Measurements from ENCODE around the gene KATNAL1. TPM values are rescaled to one million over a fixed set of nuclear protein-coding genes. Genes with fewer than 3 reads are reported as not detected.

The KATNAL1 gene
- total RNA-seq, 1 donor from 2014 or later: 8.2 TPM

DNA sequence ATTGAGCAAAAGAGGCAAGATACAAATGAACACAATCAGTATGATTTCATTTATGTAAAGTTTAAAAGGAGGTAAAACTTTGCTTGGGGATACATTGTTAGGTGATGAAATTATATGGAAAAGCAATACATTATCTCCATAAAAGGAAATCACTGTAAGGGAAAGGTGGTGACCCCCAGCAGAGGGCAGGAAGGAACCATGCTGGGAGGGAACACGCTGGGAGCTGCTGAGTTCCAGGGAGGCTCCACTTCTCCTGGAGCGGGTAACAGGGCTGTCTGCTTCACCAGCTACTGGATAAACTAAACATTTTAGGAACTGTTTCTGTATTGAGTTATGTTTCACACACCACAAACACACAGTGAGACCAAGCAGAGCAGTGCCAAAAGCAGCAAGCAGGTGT lies 91.2 kb downstream of the KATNAL1 start:
- H3K4me1 Mint-ChIP-seq (ENCODE audit: low read depth): no peaks in the 10 kb centered on the region
- no peaks in the 10 kb centered on the region for H3K27me3 Mint-ChIP-seq (ENCODE audit: insufficient read depth)
- intact Hi-C loops (cut with micrococcal nuclease): no loop called here
- no peaks in the 10 kb centered on the region for H3K9me3 Mint-ChIP-seq
- no peak overlapping the region for H3K27ac Mint-ChIP-seq
- DNase-seq (ENCODE audit: low spot score): no peak
- no peak overlapping the region for H3K4me3 Mint-ChIP-seq
- H3K36me3 Mint-ChIP-seq (ENCODE audit: low read depth): peaks cover 11% of the 10 kb centered on the region

DNA sequence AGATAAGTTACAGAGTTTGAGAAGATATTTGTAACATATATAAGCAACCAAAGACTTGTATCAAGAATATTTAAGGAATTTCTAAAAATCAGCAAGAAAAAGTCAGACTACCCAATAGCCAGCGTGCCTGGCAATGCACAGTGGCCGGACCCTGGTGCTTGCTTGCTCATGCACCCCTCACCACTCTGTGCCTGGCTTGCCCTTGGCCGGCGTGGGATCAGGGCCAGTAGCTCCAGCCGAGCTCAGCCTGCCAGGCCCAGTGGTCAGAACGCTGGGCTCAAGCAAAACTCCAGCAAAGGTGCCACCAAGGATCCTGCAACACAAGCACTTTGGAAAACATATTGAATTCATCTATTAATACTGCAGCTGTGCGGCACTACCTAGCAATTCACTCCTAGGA lies 95.1 kb downstream of the KATNAL1 start:
- intact Hi-C loops (cut with micrococcal nuclease): no loop called here
- Mint-ChIP-seq H3K27me3 (ENCODE audit: insufficient read depth) (no peaks in the 10 kb centered on the region), H3K4me1 (ENCODE audit: low read depth) (no peaks in the 10 kb centered on the region), H3K36me3 (ENCODE audit: low read depth) (peaks cover 18% of the 10 kb centered on the region), H3K27ac (no peak overlapping the region), H3K9me3 (no peaks in the 10 kb centered on the region), H3K4me3 (no peak overlapping the region)
- DNase-seq (ENCODE audit: low spot score): no peak

DNA sequence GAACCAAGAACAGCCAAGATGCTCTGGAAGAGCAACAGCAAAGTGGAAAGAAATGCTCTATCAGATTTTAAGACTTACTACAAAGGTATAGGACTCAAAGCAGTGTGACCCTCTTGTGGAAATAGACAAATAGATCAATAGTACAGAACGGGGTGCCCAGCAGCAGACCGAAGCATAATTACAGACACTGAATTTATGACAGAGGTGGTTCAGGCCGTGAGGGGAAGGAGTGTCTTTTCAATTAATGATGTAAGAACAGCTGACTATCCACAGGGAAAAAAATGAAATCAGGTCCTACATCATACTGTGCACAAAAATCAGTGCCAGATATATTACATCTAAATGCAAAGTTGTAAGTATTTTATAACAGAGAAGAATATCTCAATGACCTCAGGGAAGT lies 95.6 kb downstream of the KATNAL1 start:
- H3K27me3 Mint-ChIP-seq (ENCODE audit: insufficient read depth): no peaks in the 10 kb centered on the region
- no peak overlapping the region for H3K4me3 Mint-ChIP-seq

DNA sequence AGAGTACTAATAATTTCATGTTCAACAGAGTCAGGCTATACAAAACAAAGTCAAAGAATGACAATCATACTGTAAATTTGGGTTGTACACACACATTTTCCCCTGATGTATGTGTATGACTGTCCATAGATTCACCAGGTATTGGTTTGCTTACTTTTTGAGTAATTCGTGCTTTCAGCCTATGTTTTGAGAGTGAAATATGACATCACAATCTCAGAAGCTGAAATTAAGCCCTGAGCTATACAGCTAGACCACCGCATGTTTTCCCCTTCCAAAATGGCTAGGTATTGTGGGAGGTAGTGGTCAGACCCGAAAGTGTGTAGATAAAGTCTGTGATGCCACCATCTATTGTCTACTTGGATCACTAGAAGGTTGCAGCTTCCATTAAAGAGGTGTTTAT lies 102.8 kb downstream of the KATNAL1 start:
- intact Hi-C loops (cut with micrococcal nuclease): loop anchor here (2.0 kb wide), 1 partner anchor 20 kb away; no protein-coding TSS in a partner anchor
- no peak overlapping the region for H3K27ac Mint-ChIP-seq
- no peaks in the 10 kb centered on the region for H3K9me3 Mint-ChIP-seq
- H3K4me3 Mint-ChIP-seq: no peak overlapping the region
- peaks cover 14% of the 10 kb centered on the region for H3K36me3 Mint-ChIP-seq (ENCODE audit: low read depth)
- H3K27me3 Mint-ChIP-seq (ENCODE audit: insufficient read depth): peaks cover 1% of the 10 kb centered on the region
- no peak for DNase-seq (ENCODE audit: low spot score)
- no peaks in the 10 kb centered on the region for H3K4me1 Mint-ChIP-seq (ENCODE audit: low read depth)

More for the DNA sequence above, 95.6 kb downstream of the KATNAL1 start:
- Mint-ChIP-seq H3K27ac (no peak overlapping the region), H3K36me3 (ENCODE audit: low read depth) (peaks cover 20% of the 10 kb centered on the region), H3K9me3 (no peaks in the 10 kb centered on the region), H3K4me1 (ENCODE audit: low read depth) (no peaks in the 10 kb centered on the region)
- intact Hi-C loops (cut with micrococcal nuclease): no loop called here
- no peak for DNase-seq (ENCODE audit: low spot score)

DNA sequence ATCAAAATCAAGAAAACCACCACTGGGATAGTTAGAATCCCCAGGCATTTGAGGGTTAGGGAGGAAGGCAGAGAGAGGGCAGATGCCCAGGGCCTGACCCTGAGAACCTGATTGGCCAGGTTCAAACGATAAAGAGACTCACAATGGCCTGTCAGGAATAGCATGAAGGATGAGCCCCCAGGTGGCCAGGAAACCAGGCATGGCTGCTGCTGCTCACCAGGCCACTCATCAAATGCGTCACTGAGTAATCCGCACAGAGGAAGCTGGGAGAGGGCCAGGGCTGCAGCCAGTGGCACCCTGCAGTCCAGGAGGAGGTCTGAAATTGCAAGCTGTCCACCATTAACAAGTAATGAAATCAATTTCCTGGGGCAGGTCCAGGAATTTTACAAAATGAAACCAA lies 111.3 kb downstream of the KATNAL1 start:
- Mint-ChIP-seq H3K9me3 (no peaks in the 10 kb centered on the region), H3K4me1 (ENCODE audit: low read depth) (no peaks in the 10 kb centered on the region), H3K4me3 (no peak overlapping the region), H3K36me3 (ENCODE audit: low read depth) (no peaks in the 10 kb centered on the region), H3K27ac (no peak overlapping the region), H3K27me3 (ENCODE audit: insufficient read depth) (no peaks in the 10 kb centered on the region)
- intact Hi-C loops (cut with micrococcal nuclease): loop anchor here (2.0 kb wide), 1 partner anchor 21 kb away; no protein-coding TSS in a partner anchor
- DNase-seq (ENCODE audit: low spot score): no peak

DNA sequence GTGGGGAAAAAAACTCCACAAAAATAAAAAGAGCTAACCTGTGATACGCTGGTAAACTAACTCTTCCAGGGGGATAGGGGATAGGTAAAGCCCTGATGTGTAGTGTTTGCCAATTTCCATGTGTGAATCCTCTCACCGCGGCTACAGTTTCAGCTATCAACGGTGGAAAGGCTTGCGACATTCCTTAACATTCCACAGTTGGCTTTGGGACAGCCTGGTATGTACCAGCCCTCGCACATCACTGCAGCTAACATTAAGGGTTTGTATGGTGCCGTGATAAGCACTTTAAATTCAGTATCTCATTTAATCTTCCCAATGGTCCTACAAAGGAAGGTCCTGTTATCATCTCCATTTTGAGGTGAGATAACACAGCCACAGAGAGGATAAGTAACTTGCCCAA lies 112.4 kb downstream of the KATNAL1 start:
- DNase-seq (ENCODE audit: low spot score): no peak
- Mint-ChIP-seq H3K4me1 (ENCODE audit: low read depth) (no peaks in the 10 kb centered on the region), H3K27ac (no peak overlapping the region), H3K4me3 (no peak overlapping the region), H3K9me3 (no peaks in the 10 kb centered on the region), H3K36me3 (ENCODE audit: low read depth) (no peaks in the 10 kb centered on the region), H3K27me3 (ENCODE audit: insufficient read depth) (no peaks in the 10 kb centered on the region)
- intact Hi-C loops (cut with micrococcal nuclease): no loop called here

DNA sequence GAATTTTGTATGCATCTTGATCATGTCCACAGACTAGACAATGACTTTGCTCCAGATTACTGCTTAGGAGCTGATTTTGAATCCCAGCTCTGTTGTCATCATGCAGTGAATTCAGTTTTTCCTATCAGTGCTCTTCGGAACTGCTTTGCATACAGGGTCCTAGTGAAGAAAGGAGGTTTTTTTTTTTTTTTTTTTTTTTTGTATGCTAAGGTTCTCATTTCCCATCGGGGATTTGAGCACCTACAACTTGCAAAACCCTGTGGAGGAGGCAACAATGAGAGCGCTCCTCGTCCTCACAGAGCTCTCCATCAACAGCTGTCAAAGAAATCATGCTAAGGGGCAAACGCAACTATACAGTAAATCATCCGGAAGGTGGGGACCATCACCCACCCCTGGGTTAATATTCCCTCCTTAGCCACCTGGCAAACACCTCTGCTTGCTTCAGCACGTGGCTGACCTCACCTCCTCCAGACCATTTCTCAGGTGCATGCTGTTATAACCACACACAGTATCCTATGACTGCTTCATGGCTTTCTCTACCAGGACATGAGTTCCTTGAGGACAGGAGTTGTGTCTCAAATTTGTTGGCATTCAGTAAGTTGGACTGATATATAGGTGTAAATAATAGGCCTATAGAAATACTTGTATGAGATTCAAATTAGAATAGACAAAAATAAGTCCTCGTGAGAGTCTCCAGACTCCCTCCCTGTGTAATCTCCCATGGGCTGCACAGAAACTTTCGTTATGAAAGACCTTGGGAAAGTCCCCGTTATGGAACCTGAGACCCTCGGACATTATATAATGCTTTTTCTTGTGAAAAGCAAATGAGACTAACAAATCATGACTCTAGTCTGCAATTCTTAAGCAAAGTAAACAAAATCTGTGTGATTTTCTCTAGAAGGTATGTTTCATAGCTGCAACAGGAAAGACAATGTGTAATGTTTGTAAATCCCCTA lies 113.8 kb downstream of the KATNAL1 start:
- H3K9me3 Mint-ChIP-seq: no peaks in the 10 kb centered on the region

DNA sequence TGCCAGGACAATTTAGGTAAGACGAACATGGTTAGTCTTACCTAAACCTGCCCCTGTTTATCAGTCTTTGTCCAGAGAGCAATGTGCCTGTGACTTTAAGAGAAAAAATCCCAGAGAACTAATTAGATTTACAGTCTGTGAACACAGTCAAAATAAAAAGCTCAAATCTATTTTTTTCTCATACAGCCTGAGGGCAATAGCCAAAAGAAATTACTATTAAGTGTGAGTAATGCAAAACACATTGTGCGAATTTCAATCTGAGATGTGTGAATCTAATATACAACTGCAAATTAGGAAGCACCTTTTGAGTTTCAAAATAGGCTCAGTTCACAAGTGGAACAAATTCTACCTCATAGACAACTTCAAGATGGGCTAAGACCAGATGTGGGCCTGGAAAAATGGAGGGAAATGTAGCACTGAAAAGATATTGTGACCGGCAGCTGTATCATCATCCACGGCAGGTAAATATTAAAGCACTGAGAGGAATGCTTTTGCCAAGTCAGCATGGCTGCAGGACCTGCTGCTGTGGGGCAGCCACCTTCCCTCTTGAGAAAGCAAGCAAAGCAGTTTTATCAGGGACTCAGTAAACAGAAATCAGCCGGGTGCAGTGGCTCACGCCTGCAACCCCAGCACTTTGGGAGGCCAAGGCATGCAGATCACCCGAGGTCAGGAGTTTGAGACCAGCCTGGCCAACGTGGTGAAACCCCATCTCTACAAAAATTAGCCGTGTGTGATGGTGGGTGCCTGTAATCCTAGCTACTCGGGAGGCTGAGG lies 114.8 kb downstream of the KATNAL1 start:
- Mint-ChIP-seq H3K27ac (no peak overlapping the region), H3K36me3 (ENCODE audit: low read depth) (no peaks in the 10 kb centered on the region), H3K9me3 (no peaks in the 10 kb centered on the region), H3K4me3 (no peak overlapping the region), H3K4me1 (ENCODE audit: low read depth) (no peaks in the 10 kb centered on the region), H3K27me3 (ENCODE audit: insufficient read depth) (peaks cover under 1% of the 10 kb centered on the region)
- intact Hi-C loops (cut with micrococcal nuclease): no loop called here
- no peak for DNase-seq (ENCODE audit: low spot score)

More for the DNA sequence above, 113.8 kb downstream of the KATNAL1 start:
- Mint-ChIP-seq H3K4me1 (ENCODE audit: low read depth) (no peaks in the 10 kb centered on the region), H3K27ac (no peak overlapping the region), H3K27me3 (ENCODE audit: insufficient read depth) (no peaks in the 10 kb centered on the region), H3K4me3 (no peak overlapping the region), H3K36me3 (ENCODE audit: low read depth) (no peaks in the 10 kb centered on the region)
- intact Hi-C loops (cut with micrococcal nuclease): no loop called here
- no peak for DNase-seq (ENCODE audit: low spot score)

DNA sequence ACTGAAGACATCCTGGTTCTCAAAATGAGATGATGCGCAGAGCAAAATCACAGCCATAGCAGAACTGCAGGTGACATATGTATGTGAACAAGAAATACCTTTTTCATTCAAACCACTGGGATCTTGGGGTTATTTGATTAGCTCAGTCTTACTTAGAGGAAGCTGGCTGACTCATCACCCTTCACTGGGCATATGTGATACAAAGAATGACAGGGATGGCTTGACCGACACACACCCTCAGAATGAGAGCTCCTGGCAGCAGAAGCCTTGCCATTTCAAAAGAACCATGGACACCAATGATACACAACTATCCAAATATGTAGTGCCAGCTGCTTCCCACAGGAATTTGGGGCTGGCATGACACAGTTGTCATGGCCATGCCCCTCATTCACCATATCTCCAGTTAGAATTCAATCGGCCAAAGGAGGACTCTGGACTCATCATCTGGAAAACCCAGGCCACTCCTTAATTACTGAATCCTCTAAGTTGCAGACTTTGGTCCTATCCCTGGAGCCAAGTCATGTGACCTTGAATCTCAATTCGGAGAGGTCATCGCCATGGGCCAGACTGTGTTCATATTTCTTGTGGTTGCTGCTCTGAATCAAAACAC lies 115.8 kb downstream of the KATNAL1 start:
- Mint-ChIP-seq H3K9me3 (no peaks in the 10 kb centered on the region), H3K4me3 (no peak overlapping the region), H3K36me3 (ENCODE audit: low read depth) (no peaks in the 10 kb centered on the region), H3K27ac (no peak overlapping the region), H3K27me3 (ENCODE audit: insufficient read depth) (peaks cover 3% of the 10 kb centered on the region), H3K4me1 (ENCODE audit: low read depth) (no peaks in the 10 kb centered on the region)
- intact Hi-C loops (cut with micrococcal nuclease): no loop called here
- no peak for DNase-seq (ENCODE audit: low spot score)

DNA sequence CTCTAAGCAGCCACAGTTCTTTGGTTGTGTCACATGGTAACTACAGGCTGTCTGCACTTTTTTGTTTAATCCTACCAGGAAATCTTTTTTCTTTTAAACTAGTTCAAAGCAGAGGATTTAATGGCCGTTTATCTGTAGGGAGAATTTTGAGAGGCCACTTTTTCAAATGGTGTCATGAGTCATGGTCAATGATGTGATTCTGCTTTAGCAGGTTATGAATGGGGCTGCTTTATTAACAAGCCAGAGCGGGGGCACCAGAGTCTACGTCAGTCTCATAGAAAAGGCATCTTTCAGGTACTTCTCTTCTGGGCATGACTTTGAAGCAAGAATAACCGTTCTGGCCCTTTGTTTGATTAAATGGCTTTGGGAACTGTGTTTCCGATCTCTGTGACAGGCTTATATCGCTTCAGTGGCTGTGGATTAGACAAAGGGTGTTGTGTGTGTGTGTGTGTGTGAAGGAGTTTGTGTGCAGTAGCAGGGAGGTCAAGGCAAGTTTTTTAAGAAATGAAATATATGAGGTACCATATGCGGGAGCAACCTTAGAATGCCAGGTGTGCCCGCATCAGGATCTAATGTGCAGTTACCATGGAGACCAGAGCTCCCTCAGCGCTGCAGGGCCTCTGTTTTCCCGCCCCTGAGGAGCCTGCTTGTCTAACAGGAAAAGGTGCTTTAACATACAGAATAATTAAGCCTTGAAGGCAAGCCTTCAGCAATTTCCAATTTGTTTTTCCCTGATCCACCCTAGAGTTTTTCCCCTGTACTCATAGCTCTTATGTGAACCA lies 120.5 kb downstream of the KATNAL1 start:
- no peak overlapping the region for H3K4me3 Mint-ChIP-seq
- intact Hi-C loops (cut with micrococcal nuclease): no loop called here
- H3K27ac Mint-ChIP-seq: no peak overlapping the region
- peaks cover 3% of the 10 kb centered on the region for H3K27me3 Mint-ChIP-seq (ENCODE audit: insufficient read depth)
- H3K4me1 Mint-ChIP-seq (ENCODE audit: low read depth): no peaks in the 10 kb centered on the region
- peaks cover 3% of the 10 kb centered on the region for H3K9me3 Mint-ChIP-seq
- H3K36me3 Mint-ChIP-seq (ENCODE audit: low read depth): peaks cover 5% of the 10 kb centered on the region
- DNase-seq (ENCODE audit: low spot score): no peak

DNA sequence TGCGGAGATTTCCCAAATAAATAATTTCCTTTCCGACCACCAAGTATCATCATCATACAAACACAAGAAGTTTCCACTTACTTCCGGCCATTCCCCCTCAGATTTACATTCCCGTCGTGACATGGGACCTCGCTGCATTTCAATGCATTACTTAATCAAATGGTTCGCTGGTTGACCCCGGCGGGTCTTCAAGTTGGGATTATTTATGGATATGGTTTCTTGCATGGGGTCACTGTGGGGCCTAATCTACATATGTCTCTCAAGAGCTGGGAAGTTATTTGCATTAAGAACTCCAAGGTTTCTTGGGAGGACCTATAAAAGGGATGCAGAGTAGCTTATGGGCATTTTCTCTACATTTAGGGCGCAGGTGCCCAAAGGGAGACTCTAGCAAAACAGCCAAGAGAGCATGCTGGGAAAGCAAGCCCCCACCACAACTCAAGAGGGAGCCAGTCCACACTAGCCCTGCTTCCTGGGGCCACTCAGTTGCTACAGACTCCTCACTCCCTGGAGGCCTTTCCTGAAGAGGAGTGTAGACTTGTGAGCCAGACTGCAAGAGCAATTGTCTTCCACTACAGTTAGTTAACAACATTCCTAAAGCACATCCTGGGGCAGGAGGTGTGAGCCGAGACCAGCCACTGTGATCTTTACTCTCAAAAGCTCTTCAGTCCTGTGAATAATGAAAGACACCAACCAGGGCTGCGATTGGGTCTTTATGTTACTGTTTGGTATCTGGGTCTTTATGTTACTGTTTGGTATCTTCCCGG lies 125.3 kb downstream of the KATNAL1 start:
- intact Hi-C loops (cut with micrococcal nuclease): no loop called here
- Mint-ChIP-seq H3K4me1 (ENCODE audit: low read depth) (peaks cover 8% of the 10 kb centered on the region), H3K36me3 (ENCODE audit: low read depth) (peaks cover 5% of the 10 kb centered on the region), H3K9me3 (peaks cover 3% of the 10 kb centered on the region), H3K27me3 (ENCODE audit: insufficient read depth) (no peaks in the 10 kb centered on the region), H3K4me3 (no peak overlapping the region), H3K27ac (no peak overlapping the region)
- no peak for DNase-seq (ENCODE audit: low spot score)

Data from activated T-helper 1 cell treated with anti-CD3 and anti-CD28 coated beads, Interleukin-12 subunit alpha, Interleukin-12 subunit beta, Interleukin-2, Interleukin-4 antibody, amounts not matched to agents 30 ng/mL and 10 ng/mL and 1 ng/mL, durations not matched to agents 14 hours and 24 hours and 36 hours (primary cell).